ENCODE measurements around the gene MFSD2B.
"Not testable (repeated sequence)": the region's sequence is repeated elsewhere in the genome, so short reads cannot be mapped to it uniquely, and the experiment has no call there.

DNA sequence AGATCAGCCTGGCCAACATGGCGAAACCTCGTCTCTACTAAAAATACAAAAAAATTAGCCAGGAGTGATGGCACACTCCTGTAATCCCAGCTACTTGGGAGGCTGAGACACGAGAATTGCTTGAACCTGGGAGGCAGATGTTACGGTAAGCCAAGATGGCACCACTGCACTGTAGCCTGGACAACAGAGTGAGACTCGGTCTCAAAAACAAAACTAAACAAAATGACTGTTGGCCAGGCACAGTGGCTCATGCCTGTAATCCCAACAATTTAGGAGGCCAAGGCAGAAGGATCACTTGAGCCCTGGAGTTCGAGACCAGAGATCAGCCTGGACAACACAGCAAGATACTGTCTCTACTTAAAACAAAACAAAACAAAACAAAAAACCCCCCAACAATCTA, 33.2 kb downstream of the MFSD2B start:
- TF ChIP-seq, protein P1, sequence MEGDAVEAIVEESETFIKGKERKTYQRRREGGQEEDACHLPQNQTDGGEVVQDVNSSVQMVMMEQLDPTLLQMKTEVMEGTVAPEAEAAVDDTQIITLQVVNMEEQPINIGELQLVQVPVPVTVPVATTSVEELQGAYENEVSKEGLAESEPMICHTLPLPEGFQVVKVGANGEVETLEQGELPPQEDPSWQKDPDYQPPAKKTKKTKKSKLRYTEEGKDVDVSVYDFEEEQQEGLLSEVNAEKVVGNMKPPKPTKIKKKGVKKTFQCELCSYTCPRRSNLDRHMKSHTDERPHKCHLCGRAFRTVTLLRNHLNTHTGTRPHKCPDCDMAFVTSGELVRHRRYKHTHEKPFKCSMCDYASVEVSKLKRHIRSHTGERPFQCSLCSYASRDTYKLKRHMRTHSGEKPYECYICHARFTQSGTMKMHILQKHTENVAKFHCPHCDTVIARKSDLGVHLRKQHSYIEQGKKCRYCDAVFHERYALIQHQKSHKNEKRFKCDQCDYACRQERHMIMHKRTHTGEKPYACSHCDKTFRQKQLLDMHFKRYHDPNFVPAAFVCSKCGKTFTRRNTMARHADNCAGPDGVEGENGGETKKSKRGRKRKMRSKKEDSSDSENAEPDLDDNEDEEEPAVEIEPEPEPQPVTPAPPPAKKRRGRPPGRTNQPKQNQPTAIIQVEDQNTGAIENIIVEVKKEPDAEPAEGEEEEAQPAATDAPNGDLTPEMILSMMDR (IDR thresholded peaks at IDR 0.05), result not testable (repeated sequence)
- not testable (repeated sequence) for TF ChIP-seq POLR2A (IDR thresholded peaks at IDR 0.05)
